ENCODE results near the gene WDR89.
"Not testable (repeated sequence)": the region's sequence is repeated elsewhere in the genome, so short reads cannot be mapped to it uniquely, and the experiment has no call there.

The WDR89 gene

DNA sequence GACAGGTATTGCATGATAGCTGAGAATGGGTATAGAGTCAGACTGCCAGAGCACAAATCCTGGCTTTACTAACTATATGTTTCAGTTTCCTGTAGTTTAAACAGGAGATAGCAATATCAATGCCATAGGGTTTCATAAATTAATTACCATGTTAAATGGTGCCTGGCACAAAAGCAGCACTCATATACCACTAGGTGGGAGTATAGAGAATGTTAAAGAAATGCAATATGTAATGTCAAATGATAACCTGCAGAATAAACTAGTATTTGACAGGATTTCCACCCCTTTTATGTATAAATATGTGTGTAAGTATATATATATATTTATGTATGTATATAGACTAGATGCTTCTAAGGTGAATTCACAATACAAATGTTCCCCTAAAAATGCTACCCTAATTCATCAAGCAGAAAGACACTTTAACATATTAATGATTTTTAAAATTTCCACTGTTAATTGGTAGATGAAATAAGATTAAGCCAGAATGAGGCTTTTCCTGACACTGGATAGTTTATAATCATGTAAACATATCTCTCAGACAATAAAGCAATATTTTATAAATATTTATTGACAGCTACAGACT, 8.6 kb downstream of the WDR89 start:
- peak; percentile 40 for DNase-seq (ENCODE audit: extremely low spot score)
- POLR2A ChIA-PET: no interaction called here
- TF ChIP-seq, protein P1, sequence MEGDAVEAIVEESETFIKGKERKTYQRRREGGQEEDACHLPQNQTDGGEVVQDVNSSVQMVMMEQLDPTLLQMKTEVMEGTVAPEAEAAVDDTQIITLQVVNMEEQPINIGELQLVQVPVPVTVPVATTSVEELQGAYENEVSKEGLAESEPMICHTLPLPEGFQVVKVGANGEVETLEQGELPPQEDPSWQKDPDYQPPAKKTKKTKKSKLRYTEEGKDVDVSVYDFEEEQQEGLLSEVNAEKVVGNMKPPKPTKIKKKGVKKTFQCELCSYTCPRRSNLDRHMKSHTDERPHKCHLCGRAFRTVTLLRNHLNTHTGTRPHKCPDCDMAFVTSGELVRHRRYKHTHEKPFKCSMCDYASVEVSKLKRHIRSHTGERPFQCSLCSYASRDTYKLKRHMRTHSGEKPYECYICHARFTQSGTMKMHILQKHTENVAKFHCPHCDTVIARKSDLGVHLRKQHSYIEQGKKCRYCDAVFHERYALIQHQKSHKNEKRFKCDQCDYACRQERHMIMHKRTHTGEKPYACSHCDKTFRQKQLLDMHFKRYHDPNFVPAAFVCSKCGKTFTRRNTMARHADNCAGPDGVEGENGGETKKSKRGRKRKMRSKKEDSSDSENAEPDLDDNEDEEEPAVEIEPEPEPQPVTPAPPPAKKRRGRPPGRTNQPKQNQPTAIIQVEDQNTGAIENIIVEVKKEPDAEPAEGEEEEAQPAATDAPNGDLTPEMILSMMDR (IDR thresholded peaks at IDR 0.05; ENCODE audit: control extremely low read depth, extremely low read depth, low read depth, missing control alignments): peak; percentile 59
- CTCF ChIA-PET: interaction anchor here (0.7 to 3.1 kb wide), 15 partner anchors 9 to 146 kb away, joined by 3 to 16 read pairs (median 4); partner anchors contain the start of gene WDR89

DNA sequence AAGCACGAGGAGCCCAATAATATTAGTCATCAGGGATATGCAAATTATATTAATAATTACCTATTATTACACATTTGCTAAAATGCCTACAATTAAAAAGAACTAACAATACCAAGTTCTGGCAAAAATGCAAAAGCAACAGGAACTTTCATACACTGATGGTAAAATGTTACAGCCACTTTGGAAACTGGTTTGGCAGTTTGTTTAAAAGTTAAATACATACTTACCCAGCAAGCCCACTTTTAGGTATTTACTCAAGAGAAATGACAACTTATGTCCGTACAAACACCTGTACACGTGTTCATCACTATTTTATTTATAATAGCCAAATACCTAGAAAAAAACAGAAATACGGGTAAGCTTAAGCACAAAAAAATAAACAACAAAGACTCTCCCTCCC, 17.0 kb downstream of the WDR89 start:
- ChIA-PET POLR2A (no interaction called here), CTCF (no interaction called here)
- TF ChIP-seq, protein P1 (IDR thresholded peaks at IDR 0.05; ENCODE audit: control extremely low read depth, extremely low read depth, low read depth, missing control alignments): no peak
- no peak for DNase-seq (ENCODE audit: extremely low spot score)

DNA sequence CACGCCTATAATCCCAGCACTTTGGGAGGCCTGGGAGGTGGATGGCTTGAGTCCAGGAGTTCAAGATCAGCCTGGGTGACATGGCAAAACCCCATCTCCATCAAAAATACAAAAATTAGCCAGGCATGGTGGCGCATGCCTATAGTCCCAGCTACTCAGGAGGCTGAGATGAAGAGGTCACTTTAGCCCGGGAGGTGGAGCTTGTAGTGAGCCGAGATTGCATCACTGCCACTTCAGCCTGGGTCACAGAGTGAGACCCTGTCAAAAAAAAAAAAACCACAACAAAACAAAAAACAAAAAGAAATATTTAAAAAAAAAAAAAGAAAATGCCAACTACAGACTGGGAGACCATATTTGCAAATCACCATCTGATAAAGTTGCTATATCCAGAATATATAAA, 17.5 kb downstream of the WDR89 start:
- POLR2A ChIA-PET: no interaction called here
- DNase-seq (ENCODE audit: extremely low spot score): no peak
- CTCF ChIA-PET: no interaction called here
- TF ChIP-seq, protein P1 (IDR thresholded peaks at IDR 0.05; ENCODE audit: control extremely low read depth, extremely low read depth, low read depth, missing control alignments): no peak

DNA sequence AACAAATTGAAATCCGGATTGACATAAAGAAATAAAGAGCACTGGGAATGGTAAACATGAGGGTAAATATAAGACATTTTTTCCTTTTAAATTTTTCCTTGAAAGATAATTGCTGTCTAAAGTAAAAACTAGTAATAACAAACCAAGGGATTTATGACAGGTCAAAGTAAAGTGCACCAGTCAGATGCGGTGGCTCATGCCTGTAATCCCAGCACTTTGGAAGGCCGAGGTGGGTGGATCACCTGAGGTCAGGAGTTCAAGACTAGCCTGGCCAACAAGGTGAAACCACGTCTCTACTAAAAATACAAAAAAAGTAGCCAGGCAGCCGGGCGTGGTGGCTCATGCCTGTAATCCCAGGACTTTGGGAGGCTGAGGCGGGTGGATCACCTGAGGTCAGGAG, 19.7 kb downstream of the WDR89 start:
- POLR2A ChIA-PET; DNase-seq (ENCODE audit: extremely low spot score): not testable (repeated sequence)

DNA sequence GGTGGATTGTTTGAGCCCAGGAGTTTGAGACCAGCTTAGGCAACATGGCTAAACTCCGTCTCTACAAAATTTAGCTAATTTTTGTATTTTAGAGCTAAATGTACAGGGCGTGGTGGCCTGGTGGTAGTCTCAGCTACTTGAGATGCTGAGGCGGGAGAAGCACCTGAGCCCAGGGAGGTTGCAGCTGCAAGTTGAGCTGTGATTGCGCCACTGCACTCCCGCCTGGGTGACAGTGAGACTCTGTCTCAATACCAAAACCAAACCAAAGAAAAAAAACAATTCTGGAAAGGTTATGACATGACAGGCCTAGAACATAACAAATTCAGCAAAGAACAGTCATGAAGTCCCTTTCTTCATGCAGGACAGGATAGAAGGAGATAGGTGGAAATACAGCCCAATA, 25.7 kb downstream of the WDR89 start:
- ChIA-PET CTCF (interaction anchor here (1.1 to 1.9 kb wide), 6 partner anchors 10 to 227 kb away, joined by 3 to 6 read pairs (median 4); partner anchors contain the start of gene WDR89), POLR2A (no interaction called here)
- no peak for DNase-seq (ENCODE audit: extremely low spot score)
- TF ChIP-seq, protein P1 (IDR thresholded peaks at IDR 0.05; ENCODE audit: control extremely low read depth, extremely low read depth, low read depth, missing control alignments): no peak

More for the DNA sequence above, 19.7 kb downstream of the WDR89 start:
- CTCF ChIA-PET: interaction anchor here (1.2 to 2.2 kb wide), 3 partner anchors 10 to 233 kb away, joined by 3 to 6 read pairs (median 4); no protein-coding TSS in a partner anchor

DNA sequence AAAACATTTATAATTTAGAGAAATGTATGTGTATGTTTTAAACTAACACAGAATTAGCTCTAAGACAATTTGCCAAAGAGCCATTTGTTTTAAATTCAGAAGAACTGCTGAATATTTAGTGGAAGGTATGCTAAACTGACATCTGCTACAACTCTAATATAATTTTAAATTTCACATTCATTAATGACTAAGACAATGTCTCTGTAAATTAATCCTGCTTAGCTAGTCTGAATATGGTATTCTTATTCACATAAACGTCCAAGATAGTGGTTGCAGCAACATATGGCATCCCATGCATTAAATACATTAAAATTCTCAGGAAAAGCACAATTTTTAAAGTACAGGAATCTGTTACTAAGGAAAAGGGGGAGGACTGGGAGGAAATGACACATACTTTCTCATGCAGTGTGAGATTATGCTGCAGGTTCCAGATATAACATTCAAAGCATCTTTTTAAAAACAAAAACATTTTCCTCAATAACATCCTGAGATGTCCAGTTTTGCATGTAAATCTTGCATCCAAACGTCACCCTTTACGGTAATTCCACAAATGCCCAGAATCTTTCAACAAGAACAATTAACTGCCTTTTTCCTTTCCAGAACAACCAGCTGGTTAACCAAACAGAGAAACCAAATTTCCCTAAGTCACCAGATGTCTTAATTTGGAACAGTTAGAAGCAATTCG, 26.9 kb downstream of the WDR89 start:
- CTCF ChIA-PET: interaction anchor here (1.1 to 1.6 kb wide), 2 partner anchors 8 to 27 kb away, joined by 3 to 4 read pairs; partner anchors contain the start of gene WDR89
- no peak for DNase-seq (ENCODE audit: extremely low spot score)
- TF ChIP-seq, protein P1 (IDR thresholded peaks at IDR 0.05; ENCODE audit: control extremely low read depth, extremely low read depth, low read depth, missing control alignments): no peak
- POLR2A ChIA-PET: no interaction called here

DNA sequence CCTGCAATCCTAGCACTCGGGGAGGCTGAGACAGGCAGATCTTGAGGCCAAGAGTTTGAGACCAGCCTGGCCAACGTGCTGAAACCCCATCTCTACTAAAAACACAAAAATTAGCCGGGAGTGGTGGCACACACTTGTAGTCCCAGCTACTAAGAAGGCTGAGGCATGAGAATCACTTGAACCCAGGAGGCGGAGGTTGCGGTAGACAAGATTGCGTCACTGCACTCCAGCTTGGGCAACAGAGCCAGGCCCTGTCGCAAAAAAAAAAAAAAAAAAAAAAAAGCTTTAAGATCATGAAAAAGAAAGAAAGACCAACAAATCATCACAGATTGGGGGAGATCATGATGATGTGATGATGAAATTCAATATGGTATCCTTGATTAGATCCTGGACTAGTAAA, 30.6 kb downstream of the WDR89 start:
- CTCF ChIA-PET: interaction anchor here (0.9 kb wide), 1 partner anchor 23 kb away, joined by 3 read pairs; no protein-coding TSS in a partner anchor
- DNase-seq (ENCODE audit: extremely low spot score): no peak
- POLR2A ChIA-PET: no interaction called here
- TF ChIP-seq, protein P1 (IDR thresholded peaks at IDR 0.05; ENCODE audit: control extremely low read depth, extremely low read depth, low read depth, missing control alignments): no peak

Measured in GM10248 (cell line).